LNCaP clone FGC (cell line): ENCODE data around the gene SKIL.

Experiments
- DNase-seq: peaks from one replicate; pipeline ENCODE4 v3.0.0-alpha.2; 2011; ENCODE audit warnings: low read depth
- H3K4me3 ChIP-seq: 2 replicates; pipeline ENCODE4 v1.5.1; 2011; ENCODE audit warnings: mild to moderate bottlenecking, low read depth, low read length, control low read depth
- TF ChIP-seq, protein P1 (sequence below): IDR thresholded peaks from 2 replicates; pipeline ENCODE4 v1.5.1; 2012; ENCODE audit warnings: mild to moderate bottlenecking; ENCODE audit not compliant: control insufficient read depth, insufficient read depth; ENCODE audit errors: extremely low read depth

The SKIL gene

DNA sequence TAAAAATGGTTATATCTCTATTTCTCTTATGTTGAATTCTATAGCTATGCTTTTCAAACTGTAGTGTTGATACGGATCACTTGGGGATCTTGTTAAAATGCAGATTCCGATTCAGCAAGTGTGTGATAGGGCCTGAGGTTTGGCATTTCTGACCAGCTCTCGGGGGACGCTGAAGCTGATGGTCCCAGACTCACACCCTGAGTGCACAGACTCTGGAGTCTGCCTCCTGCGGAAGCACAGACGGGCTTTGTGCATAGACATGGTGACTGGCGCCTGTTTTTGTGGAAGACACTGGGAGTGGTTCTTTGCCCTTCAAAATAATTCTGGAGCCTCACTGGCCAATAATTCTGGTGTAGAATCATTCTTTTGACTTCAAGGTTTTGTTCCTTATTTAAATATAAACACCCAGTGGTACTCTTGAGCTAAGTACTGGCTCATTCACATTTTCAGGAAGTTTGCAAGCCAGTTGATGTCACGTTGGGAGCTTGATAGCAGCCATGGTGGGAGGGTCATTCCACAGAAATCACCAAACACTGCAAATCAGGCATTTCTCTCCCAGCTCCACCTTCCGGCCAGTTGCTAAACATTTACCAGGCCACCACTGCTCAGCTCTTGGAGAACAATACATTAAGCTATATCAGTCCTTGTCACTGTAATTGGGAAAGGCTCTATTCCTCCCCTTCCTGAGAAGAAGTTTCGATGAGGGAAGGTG, 80.3 kb downstream of the SKIL start:
- TF ChIP-seq, protein P1, sequence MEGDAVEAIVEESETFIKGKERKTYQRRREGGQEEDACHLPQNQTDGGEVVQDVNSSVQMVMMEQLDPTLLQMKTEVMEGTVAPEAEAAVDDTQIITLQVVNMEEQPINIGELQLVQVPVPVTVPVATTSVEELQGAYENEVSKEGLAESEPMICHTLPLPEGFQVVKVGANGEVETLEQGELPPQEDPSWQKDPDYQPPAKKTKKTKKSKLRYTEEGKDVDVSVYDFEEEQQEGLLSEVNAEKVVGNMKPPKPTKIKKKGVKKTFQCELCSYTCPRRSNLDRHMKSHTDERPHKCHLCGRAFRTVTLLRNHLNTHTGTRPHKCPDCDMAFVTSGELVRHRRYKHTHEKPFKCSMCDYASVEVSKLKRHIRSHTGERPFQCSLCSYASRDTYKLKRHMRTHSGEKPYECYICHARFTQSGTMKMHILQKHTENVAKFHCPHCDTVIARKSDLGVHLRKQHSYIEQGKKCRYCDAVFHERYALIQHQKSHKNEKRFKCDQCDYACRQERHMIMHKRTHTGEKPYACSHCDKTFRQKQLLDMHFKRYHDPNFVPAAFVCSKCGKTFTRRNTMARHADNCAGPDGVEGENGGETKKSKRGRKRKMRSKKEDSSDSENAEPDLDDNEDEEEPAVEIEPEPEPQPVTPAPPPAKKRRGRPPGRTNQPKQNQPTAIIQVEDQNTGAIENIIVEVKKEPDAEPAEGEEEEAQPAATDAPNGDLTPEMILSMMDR: no peak
- no peak for DNase-seq
- no peak overlapping the region for H3K4me3 ChIP-seq

DNA sequence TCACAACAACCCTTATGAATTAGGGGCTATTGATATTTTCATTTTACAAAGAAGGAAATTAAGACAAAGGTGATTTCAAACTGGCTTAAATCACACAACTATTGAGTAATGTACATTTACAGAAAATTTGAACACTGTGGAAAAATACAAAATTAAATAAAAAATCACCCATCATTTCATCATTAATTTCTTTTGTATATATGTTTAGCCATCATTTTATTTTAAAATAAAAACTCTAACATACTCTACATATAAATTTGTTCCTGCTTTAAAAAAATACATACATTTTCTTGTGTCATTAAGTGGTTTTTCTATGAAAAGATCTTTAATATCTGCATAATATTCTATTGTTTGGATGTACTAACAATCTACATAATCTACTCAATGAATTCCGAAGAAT, 81.3 kb downstream of the SKIL start:
- no peak overlapping the region for H3K4me3 ChIP-seq
- TF ChIP-seq, protein P1: no peak
- no peak for DNase-seq

DNA sequence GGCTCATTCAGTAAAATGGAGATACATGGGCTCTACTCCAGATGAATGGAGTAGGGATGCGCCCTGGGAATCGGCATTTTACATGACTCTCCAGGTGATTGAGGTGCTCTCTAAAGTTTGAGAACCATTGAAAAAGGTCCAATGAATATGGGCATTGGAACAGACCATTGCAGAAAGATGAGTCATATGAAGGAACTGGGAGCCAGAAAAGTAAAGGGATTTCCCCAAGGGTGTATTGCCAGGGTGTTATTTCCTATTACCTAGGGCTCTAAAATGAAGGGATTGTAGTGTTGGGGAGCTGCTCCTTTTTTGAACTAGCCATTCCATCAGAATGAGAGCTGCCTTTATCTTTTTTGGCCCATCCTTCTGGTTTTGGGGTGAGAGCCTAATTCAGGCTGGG, 82.8 kb downstream of the SKIL start:
- no peak overlapping the region for H3K4me3 ChIP-seq
- DNase-seq: no peak
- TF ChIP-seq, protein P1: no peak

DNA sequence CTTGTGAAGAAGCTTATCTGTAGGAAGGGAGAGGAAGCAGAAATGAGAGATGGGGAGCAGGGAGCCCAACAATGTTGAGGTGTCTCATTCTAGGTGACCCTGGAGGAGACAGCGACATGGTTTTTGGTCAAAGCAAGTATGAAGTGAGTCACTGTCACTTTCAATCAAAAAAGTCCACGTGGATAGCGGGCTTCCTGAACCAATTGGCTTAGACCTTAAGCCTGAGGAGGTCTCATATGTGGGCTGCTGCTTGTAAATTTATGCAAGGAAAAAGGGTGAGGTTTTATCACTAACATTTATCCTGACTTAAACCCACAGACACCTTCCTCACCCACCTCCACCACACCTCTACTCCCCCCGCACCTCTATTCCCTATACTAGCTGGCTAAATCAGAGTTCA, 83.9 kb downstream of the SKIL start:
- no peak overlapping the region for H3K4me3 ChIP-seq
- TF ChIP-seq, protein P1: no peak
- no peak for DNase-seq

DNA sequence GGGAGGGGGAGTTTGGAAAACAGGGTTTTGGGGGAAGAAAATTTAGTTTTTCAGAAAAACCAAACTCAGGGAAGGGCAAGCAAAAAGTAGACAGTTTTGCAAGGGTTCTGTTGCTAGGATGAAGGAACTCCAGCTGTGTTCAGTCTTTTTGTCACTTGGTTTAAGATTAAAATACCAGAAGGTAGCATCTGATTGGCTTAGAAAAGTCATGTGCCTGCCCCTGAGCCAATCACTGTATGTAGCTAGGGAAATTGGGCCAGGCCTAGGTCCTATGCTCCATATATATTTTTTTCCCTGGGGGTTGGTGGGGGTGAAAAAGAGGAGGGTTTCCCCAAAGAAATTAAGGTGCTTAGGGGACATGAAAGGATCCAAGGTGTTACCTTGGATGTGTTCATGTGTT, 85.4 kb downstream of the SKIL start:
- TF ChIP-seq, protein P1: no peak
- no peak overlapping the region for H3K4me3 ChIP-seq
- DNase-seq: no peak

DNA sequence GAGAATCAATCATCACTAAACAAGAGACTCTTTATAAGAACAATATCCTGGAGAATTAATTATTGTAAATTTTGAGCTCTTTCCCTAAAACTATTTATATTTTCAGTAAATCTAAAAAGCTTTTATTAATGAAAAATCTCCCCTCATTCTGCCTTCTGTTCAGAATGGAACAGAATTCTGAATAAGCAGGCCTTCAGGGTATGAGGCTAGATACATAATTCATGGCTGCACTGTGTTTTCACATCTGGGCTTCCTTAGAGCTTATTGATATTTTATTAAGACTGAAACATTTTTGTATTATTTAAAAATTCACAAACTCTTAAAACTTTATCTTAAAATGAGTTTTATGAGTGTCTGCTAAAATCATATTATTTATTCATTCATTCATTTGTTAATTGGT, 85.9 kb downstream of the SKIL start:
- no peak overlapping the region for H3K4me3 ChIP-seq
- DNase-seq: no peak
- TF ChIP-seq, protein P1: no peak
